GM18502 (cell line): ENCODE results near the gene SEC23A.
A peak's percentile ranks its signal among the peaks of the same experiment; 100 is the strongest.

Source experiments
- ATAC-seq: cut with Tn5 transposase; IDR thresholded peaks from one replicate; pipeline ENCODE4 v1.9.1; 2021; ENCODE audit warnings: mild to moderate bottlenecking; ENCODE audit not compliant: unreplicated experiment, poor library complexity

The SEC23A gene

GRCh38 chr14:38994731-38995130, 108.3 kb downstream of the SEC23A start:
- ATAC-seq: no peak

GRCh38 chr14:38993981-38994380, 109.1 kb downstream of the SEC23A start:
- ATAC-seq: no peak

GRCh38 chr14:38992067-38992844, 110.8 kb downstream of the SEC23A start:
- no peak for ATAC-seq

- no peak for ATAC-seq
Observed at GRCh38 chr14:38991299-38991698, 111.7 kb downstream of the SEC23A start.

GRCh38 chr14:38989922-38990546, 113.0 kb downstream of the SEC23A start:
- ATAC-seq: peak; percentile 97

- no peak for ATAC-seq
Observed at GRCh38 chr14:38987781-38988180, 115.3 kb downstream of the SEC23A start.

- no peak for ATAC-seq
Observed at GRCh38 chr14:38982837-38983236, 120.2 kb downstream of the SEC23A start.

GRCh38 chr14:38982278-38982677, 120.8 kb downstream of the SEC23A start:
- no peak for ATAC-seq
